Endodermal cell (in vitro differentiated cells): ENCODE data around the gene CBLIF. TPM values are rescaled to one million over a fixed set of nuclear protein-coding genes. Genes with fewer than 3 reads are reported as not detected.

Experiments
- DNase-seq: peaks from one replicate; pipeline ENCODE4 v3.0.0-alpha.2; 2017
- H3K27ac ChIP-seq: 2 replicates; pipeline ENCODE4 v1.5.1; 2013; ENCODE audit warnings: mild to moderate bottlenecking, low read depth, low read length, moderate library complexity
- H3K27me3 ChIP-seq: 2 replicates; pipeline ENCODE4 v1.6.1; 2013; ENCODE audit warnings: mild to moderate bottlenecking, low read length, moderate library complexity; ENCODE audit not compliant: insufficient read depth, control insufficient read depth, poor library complexity, severe bottlenecking
- H3K36me3 ChIP-seq: 2 replicates; pipeline ENCODE4 v1.7.0; 2013; ENCODE audit warnings: mild to moderate bottlenecking, low read length, moderate library complexity; ENCODE audit not compliant: control insufficient read depth, insufficient read depth
- H3K4me1 ChIP-seq: one replicate; pipeline ENCODE4 v1.7.0; 2013; ENCODE audit warnings: low read length; ENCODE audit not compliant: control insufficient read depth, insufficient read depth
- H3K4me3 ChIP-seq: 2 replicates; pipeline ENCODE4 v1.5.1; 2013; ENCODE audit warnings: mild to moderate bottlenecking, low read length, moderate library complexity
- H3K9ac ChIP-seq: 2 replicates; pipeline ENCODE4 v1.6.1; 2013; ENCODE audit warnings: mild to moderate bottlenecking, low read length, moderate library complexity; ENCODE audit not compliant: poor library complexity, severe bottlenecking; ENCODE audit errors: extremely low read depth
- H3K9me3 ChIP-seq: 2 replicates; pipeline ENCODE4 v1.6.1; 2013; ENCODE audit warnings: mild to moderate bottlenecking, low read length, moderate library complexity; ENCODE audit not compliant: control insufficient read depth
- H3K27ac Mint-ChIP-seq: 2 replicates; pipeline ENCODE4 v1.8.0; 2020; ENCODE audit warnings: mixed read lengths
- H3K27me3 Mint-ChIP-seq: 2 replicates; pipeline ENCODE4 v1.8.0; 2021; ENCODE audit warnings: mild to moderate bottlenecking, mixed read lengths; ENCODE audit not compliant: insufficient read depth
- H3K36me3 Mint-ChIP-seq: 2 replicates; pipeline ENCODE4 v1.8.0; 2020; ENCODE audit warnings: low read depth, mixed read lengths
- H3K4me1 Mint-ChIP-seq: 2 replicates; pipeline ENCODE4 v1.8.0; 2020; ENCODE audit warnings: mixed read lengths
- H3K4me3 Mint-ChIP-seq: 2 replicates; pipeline ENCODE4 v1.8.0; 2020; ENCODE audit warnings: mild to moderate bottlenecking, moderate library complexity, mixed read lengths
- H3K9me3 Mint-ChIP-seq: 2 replicates; pipeline ENCODE4 v1.8.0; 2020; ENCODE audit warnings: mild to moderate bottlenecking, mixed read lengths
- WGBS, 2 experiments: methylation state at CpG; one replicate each; pipeline versions ENCODE4 v1.1.5 to v1.1.7; 2013; ENCODE audit warnings: missing lambda C conversion rate in 2 of 2, mixed read lengths in 1 of 2; ENCODE audit not compliant: insufficient coverage in 1 of 2, insufficient read length in 1 of 2; 5-methylcytosine and 5-hydroxymethylcytosine counted together
- total RNA-seq, 2 donors: library from RNA; stranded (reverse); fragmentation: NEBNext Ultra II Directional in 1 of 2; extraction: Animal tissue kit (Norgen Biotek cat#: 25700) in 1 of 2; gene quantifications; 2 replicates in 1 of 2; 3 replicates in 1 of 2; pipeline ENCODE4 v1.2.1, GENCODE V29; 2021
- TF ChIP-seq, protein P1 (sequence below): fragments of 200-600 bp; sonication (generic); conservative IDR thresholded peaks from 2 replicates; pipeline ENCODE4 v1.5.0; 2021; ENCODE audit warnings: antibody characterized with exemption, mild to moderate bottlenecking

Gene CBLIF
- total RNA-seq, 2 donors from 2014 or later = not detected

DNA sequence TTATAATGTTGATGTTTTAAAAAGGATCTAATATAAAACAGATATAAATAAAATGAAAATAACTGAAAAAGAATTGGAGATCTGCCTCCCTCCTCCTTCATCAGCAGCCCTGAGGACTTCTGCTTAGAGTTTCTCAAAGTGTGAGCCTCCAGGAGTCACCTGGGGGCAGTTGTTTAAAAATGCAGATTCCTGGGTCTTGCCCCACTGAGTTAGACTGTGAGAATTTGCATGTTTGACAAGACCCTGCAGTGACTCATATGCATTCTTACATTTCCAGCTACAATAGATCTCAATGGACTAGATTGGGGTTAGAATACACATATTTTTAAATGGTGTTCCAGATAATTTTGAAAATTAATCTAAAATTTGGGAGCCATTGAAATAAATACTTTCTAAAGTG is 32.5 kb upstream of the CBLIF start:
- H3K9ac ChIP-seq = no peak overlapping the region
- DNase-seq = no peak
- H3K27ac ChIP-seq = no peak overlapping the region
- H3K27ac Mint-ChIP-seq = no peak overlapping the region
- TF ChIP-seq, protein P1, sequence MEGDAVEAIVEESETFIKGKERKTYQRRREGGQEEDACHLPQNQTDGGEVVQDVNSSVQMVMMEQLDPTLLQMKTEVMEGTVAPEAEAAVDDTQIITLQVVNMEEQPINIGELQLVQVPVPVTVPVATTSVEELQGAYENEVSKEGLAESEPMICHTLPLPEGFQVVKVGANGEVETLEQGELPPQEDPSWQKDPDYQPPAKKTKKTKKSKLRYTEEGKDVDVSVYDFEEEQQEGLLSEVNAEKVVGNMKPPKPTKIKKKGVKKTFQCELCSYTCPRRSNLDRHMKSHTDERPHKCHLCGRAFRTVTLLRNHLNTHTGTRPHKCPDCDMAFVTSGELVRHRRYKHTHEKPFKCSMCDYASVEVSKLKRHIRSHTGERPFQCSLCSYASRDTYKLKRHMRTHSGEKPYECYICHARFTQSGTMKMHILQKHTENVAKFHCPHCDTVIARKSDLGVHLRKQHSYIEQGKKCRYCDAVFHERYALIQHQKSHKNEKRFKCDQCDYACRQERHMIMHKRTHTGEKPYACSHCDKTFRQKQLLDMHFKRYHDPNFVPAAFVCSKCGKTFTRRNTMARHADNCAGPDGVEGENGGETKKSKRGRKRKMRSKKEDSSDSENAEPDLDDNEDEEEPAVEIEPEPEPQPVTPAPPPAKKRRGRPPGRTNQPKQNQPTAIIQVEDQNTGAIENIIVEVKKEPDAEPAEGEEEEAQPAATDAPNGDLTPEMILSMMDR = no peak
- no peak overlapping the region for H3K4me3 Mint-ChIP-seq
- no peaks in the 10 kb centered on the region for H3K9me3 ChIP-seq
- no peaks in the 10 kb centered on the region for H3K36me3 ChIP-seq
- no peaks in the 10 kb centered on the region for H3K36me3 Mint-ChIP-seq
- no peak overlapping the region for H3K4me3 ChIP-seq
- no peaks in the 10 kb centered on the region for H3K4me1 ChIP-seq
- H3K27me3 Mint-ChIP-seq = no peaks in the 10 kb centered on the region
- no peaks in the 10 kb centered on the region for H3K27me3 ChIP-seq
- H3K9me3 Mint-ChIP-seq = no peaks in the 10 kb centered on the region
- no peaks in the 10 kb centered on the region for H3K4me1 Mint-ChIP-seq

DNA sequence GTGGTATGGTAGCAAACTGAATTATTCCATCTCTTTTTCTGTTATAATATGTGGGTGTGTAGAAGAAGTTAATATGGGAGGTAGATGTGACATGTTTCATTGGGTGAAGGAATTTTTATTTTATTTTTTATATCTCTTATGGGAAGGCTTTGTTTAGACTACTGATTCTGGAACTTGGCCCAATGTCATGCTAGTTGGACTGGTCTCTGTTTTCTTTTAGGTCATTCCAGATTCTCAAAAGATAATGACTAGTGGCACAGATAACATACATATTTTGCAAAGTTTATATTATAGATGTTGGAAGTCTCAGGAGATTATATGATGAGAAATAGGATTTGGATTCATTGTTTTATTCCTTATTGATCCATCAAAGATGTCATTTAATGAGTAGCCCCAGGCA is 32.0 kb upstream of the CBLIF start:
- H3K36me3 ChIP-seq = no peaks in the 10 kb centered on the region
- H3K4me1 Mint-ChIP-seq = no peaks in the 10 kb centered on the region

DNA sequence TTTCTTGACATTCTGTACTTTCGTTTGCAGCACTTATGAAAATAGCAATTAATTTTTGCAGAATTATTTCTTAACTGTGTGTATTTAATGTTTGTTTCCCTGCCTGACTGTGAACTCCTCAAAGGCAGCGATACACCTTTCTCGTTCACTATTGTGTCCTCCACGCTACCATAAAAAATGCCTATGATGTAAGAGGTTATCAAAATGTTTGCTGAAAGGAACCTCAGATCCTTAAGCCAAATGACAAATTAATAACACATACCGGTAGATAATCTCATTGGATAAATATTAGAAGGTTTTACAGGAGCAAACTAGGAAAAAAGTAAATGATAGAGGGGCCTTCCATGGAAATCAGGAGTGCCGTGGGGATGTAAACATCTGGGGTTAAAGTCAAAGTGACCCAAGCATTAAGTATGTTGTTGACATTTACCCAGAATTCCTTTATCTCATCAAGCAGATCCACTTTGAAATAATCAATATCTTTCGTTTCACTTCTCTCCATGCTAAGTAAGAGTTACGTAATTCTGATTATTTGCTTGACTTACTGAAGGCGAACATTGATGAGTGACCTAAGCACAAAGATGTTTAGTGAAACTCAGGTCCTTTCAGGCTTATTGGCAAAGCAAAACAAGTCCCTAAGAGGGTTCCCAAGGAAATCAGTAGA is 30.7 kb upstream of the CBLIF start:
- H3K27ac ChIP-seq = no peak overlapping the region
- Mint-ChIP-seq H3K4me3 (no peak overlapping the region), H3K27ac (no peak overlapping the region), H3K4me1 (no peaks in the 10 kb centered on the region), H3K36me3 (no peaks in the 10 kb centered on the region), H3K27me3 (no peaks in the 10 kb centered on the region), H3K9me3 (no peaks in the 10 kb centered on the region)
- H3K4me3 ChIP-seq = no peak overlapping the region
- H3K36me3 ChIP-seq = no peaks in the 10 kb centered on the region
- no peak overlapping the region for H3K9ac ChIP-seq
- H3K9me3 ChIP-seq = no peaks in the 10 kb centered on the region
- no peaks in the 10 kb centered on the region for H3K27me3 ChIP-seq
- H3K4me1 ChIP-seq = no peaks in the 10 kb centered on the region
- 90 to 96% methylated on average over 4 to 9 of the region's 9 CpGs for WGBS, 2 experiments
- DNase-seq = no peak
- TF ChIP-seq, protein P1 = no peak

More for the DNA sequence above, 32.0 kb upstream of the CBLIF start:
- Mint-ChIP-seq H3K4me3 (no peak overlapping the region), H3K27ac (no peak overlapping the region), H3K36me3 (no peaks in the 10 kb centered on the region), H3K9me3 (no peaks in the 10 kb centered on the region), H3K27me3 (no peaks in the 10 kb centered on the region)
- Histone ChIP-seq H3K4me1 (no peaks in the 10 kb centered on the region), H3K27ac (no peak overlapping the region), H3K4me3 (no peak overlapping the region), H3K9ac (no peak overlapping the region), H3K27me3 (no peaks in the 10 kb centered on the region), H3K9me3 (no peaks in the 10 kb centered on the region)
- TF ChIP-seq, protein P1 = no peak
- no peak for DNase-seq
